ENCODE data around the gene ADCY3.

- TF ChIP-seq BACH2 (CRISPR knock-in tag; IDR thresholded peaks at IDR 0.05; ENCODE audit: borderline replicate concordance) (no peak), ZFP3 (CRISPR knock-in tag; IDR thresholded peaks at IDR 0.05) (no peak), ZC3H10 (CRISPR knock-in tag; IDR thresholded peaks at IDR 0.05) (no peak), CSDC2 (CRISPR knock-in tag; IDR thresholded peaks at IDR 0.05) (no peak), GLIS3 (CRISPR knock-in tag; IDR thresholded peaks at IDR 0.05) (no peak), ISL1 (CRISPR knock-in tag; IDR thresholded peaks at IDR 0.05) (no peak)
- TF ChIP-seq, protein P1, sequence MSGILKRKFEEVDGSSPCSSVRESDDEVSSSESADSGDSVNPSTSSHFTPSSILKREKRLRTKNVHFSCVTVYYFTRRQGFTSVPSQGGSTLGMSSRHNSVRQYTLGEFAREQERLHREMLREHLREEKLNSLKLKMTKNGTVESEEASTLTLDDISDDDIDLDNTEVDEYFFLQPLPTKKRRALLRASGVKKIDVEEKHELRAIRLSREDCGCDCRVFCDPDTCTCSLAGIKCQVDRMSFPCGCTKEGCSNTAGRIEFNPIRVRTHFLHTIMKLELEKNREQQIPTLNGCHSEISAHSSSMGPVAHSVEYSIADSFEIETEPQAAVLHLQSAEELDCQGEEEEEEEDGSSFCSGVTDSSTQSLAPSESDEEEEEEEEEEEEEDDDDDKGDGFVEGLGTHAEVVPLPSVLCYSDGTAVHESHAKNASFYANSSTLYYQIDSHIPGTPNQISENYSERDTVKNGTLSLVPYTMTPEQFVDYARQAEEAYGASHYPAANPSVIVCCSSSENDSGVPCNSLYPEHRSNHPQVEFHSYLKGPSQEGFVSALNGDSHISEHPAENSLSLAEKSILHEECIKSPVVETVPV (CRISPR knock-in tag; IDR thresholded peaks at IDR 0.05): no peak
These were observed 27.1 kb downstream of the ADCY3 start for GRCh38 chr2:24892928-24893327.

Data from SK-N-SH treated with all-trans-retinoic acid at 6 μM for 48 hours (cell line).